Stimulated activated CD4-positive, alpha-beta T cell treated with anti-CD3 and anti-CD28 coated beads, TNF-alpha, amount 100 ng/mL, for 1 hour (primary cell): ENCODE results near the gene DNAH2.
A peak's percentile ranks its signal among the peaks of the same experiment; 100 is the strongest.

Source experiments
- DNase-seq, 3 donors: peaks; one replicate each; pipeline ENCODE4 v3.0.0-alpha.2; 2020; ENCODE audit warnings: low read depth in 3 of 3, low spot score in 1 of 3

DNAH2 gene

GRCh38 chr17:7716901-7717755, at the start of gene DNAH2:
DNAH2 (plus strand) TSS chr17:7717744; CDS start chr17:7719735, 1,991 bp downstream.
- DNase-seq: peak in 1 of 3 donors; percentile 21

- no peak for DNase-seq
Observed at GRCh38 chr17:7668482-7668881, 49.1 kb upstream of the DNAH2 start.

GRCh38 chr17:7673239-7673638, 44.3 kb upstream of the DNAH2 start:
- DNase-seq: no peak

GRCh38 chr17:7674934-7675333, 42.6 kb upstream of the DNAH2 start:
- DNase-seq: no peak

GRCh38 chr17:7676533-7676932, 41.0 kb upstream of the DNAH2 start:
- DNase-seq: no peak

GRCh38 chr17:7677388-7678067, 40.0 kb upstream of the DNAH2 start:
- no peak for DNase-seq

GRCh38 chr17:7684851-7685532, 32.6 kb upstream of the DNAH2 start:
- no peak for DNase-seq

GRCh38 chr17:7685533-7686221, 31.9 kb upstream of the DNAH2 start:
- peak; percentile 61 to 75 (median 73) for DNase-seq

GRCh38 chr17:7686222-7687071, 31.1 kb upstream of the DNAH2 start:
- peak; percentile 33 to 57 (median 40) for DNase-seq

GRCh38 chr17:7687072-7687907, 30.3 kb upstream of the DNAH2 start, which contains the start of gene TP53:
TP53 (minus strand) TSS chr17:7687490; CDS start chr17:7676594, 10,896 bp downstream.
- DNase-seq: peak; percentile 72 to 79 (median 73)

- peak; percentile 84 to 95 (median 92) for DNase-seq
Observed at GRCh38 chr17:7687908-7688807, 29.4 kb upstream of the DNAH2 start, which contains the start of gene WRAP53. WRAP53 (plus strand) TSS chr17:7688477; CDS start chr17:7688649, 172 bp downstream.

GRCh38 chr17:7688808-7689316, 28.7 kb upstream of the DNAH2 start:
- no peak for DNase-seq

GRCh38 chr17:7695586-7695985, 22.0 kb upstream of the DNAH2 start:
- no peak for DNase-seq

GRCh38 chr17:7697828-7698588, 19.5 kb upstream of the DNAH2 start:
- no peak for DNase-seq

GRCh38 chr17:7700510-7700909, 17.0 kb upstream of the DNAH2 start:
- DNase-seq: no peak

GRCh38 chr17:7701681-7702080, 15.9 kb upstream of the DNAH2 start:
- DNase-seq: no peak

GRCh38 chr17:7702776-7703175, 14.8 kb upstream of the DNAH2 start:
- no peak for DNase-seq
